HG02798 (cell line): ENCODE measurements around the gene C12orf56.
A peak's percentile ranks its signal among the peaks of the same experiment; 100 is the strongest.
"Not testable (repeated sequence)": the region's sequence is repeated elsewhere in the genome, so short reads cannot be mapped to it uniquely, and the experiment has no call there.

ENCODE experiments used
- ATAC-seq: cut with Tn5 transposase; IDR thresholded peaks from one replicate; pipeline ENCODE4 v1.9.1; 2021; ENCODE audit warnings: mild to moderate bottlenecking; ENCODE audit not compliant: unreplicated experiment, poor library complexity

C12orf56 gene

GRCh38 chr12:64252681-64253080 is 137.9 kb downstream of the C12orf56 start:
- no peak for ATAC-seq

- ATAC-seq, result no peak
These were observed 146.7 kb downstream of the C12orf56 start for GRCh38 chr12:64243809-64244208.

- ATAC-seq, result no peak
These were observed 149.8 kb downstream of the C12orf56 start for GRCh38 chr12:64240781-64241180.

GRCh38 chr12:64237382-64237781 is 153.2 kb downstream of the C12orf56 start:
- no peak for ATAC-seq

- ATAC-seq, result no peak
These were observed 154.0 kb downstream of the C12orf56 start for GRCh38 chr12:64236549-64236948.

GRCh38 chr12:64232196-64232595 is 158.4 kb downstream of the C12orf56 start:
- ATAC-seq, result no peak

- no peak for ATAC-seq
These were observed 160.8 kb downstream of the C12orf56 start for GRCh38 chr12:64229796-64230195.

GRCh38 chr12:64229240-64229639 is 161.3 kb downstream of the C12orf56 start:
- ATAC-seq, result no peak

- no peak for ATAC-seq
These were observed 164.9 kb downstream of the C12orf56 start for GRCh38 chr12:64225626-64226025.

GRCh38 chr12:64222009-64222765 is 168.4 kb downstream of the C12orf56 start, which contains the start of gene KICS2:
TSS of gene KICS2 (minus strand) at chr12:64222296. CDS start at chr12:64222237, 59 bp downstream.
- peak; percentile 97 for ATAC-seq

- peak; percentile 24 for ATAC-seq
These were observed 168.9 kb downstream of the C12orf56 start for GRCh38 chr12:64221651-64222008.

GRCh38 chr12:64220046-64220445 is 170.5 kb downstream of the C12orf56 start:
- no peak for ATAC-seq

- ATAC-seq, result no peak
These were observed 171.4 kb downstream of the C12orf56 start for GRCh38 chr12:64219145-64219544.

- ATAC-seq, result no peak
These were observed 172.0 kb downstream of the C12orf56 start for GRCh38 chr12:64218597-64218996.

- not testable (repeated sequence) for ATAC-seq
These were observed 172.9 kb downstream of the C12orf56 start for GRCh38 chr12:64217643-64218042.

GRCh38 chr12:64216239-64216638 is 174.3 kb downstream of the C12orf56 start:
- ATAC-seq, result no peak
